ENCODE results near the gene JPH2.
"Not testable (repeated sequence)": the region's sequence is repeated elsewhere in the genome, so short reads cannot be mapped to it uniquely, and the experiment has no call there.

JPH2 gene

GRCh38 chr20:44211177-44212039 lies 24.4 kb upstream of the JPH2 start:
- DNase-seq = no peak

GRCh38 chr20:44210406-44211176 lies 23.6 kb upstream of the JPH2 start, which contains the start of gene OSER1:
OSER1 (minus strand) TSS chr20:44210771; CDS start chr20:44206957, 3,814 bp downstream.
- DNase-seq = peak; percentile 98

- no peak for DNase-seq
These were observed 22.9 kb upstream of the JPH2 start for GRCh38 chr20:44209686-44210405.

GRCh38 chr20:44208770-44209169 lies 21.8 kb upstream of the JPH2 start:
- DNase-seq = no peak

GRCh38 chr20:44208165-44208564 lies 21.2 kb upstream of the JPH2 start:
- no peak for DNase-seq

- no peak for DNase-seq
These were observed 20.2 kb upstream of the JPH2 start for GRCh38 chr20:44207126-44207723.

- DNase-seq = no peak
These were observed 19.1 kb upstream of the JPH2 start for GRCh38 chr20:44206132-44206531.

GRCh38 chr20:44204832-44205215 lies 17.8 kb upstream of the JPH2 start:
- no peak for DNase-seq

GRCh38 chr20:44204156-44204831 lies 17.3 kb upstream of the JPH2 start:
- no peak for DNase-seq

- DNase-seq = no peak
These were observed 16.2 kb upstream of the JPH2 start for GRCh38 chr20:44203161-44203560.

GRCh38 chr20:44200983-44201382 lies 14.0 kb upstream of the JPH2 start:
- no peak for DNase-seq

- DNase-seq = no peak
These were observed 13.4 kb upstream of the JPH2 start for GRCh38 chr20:44200371-44200770.

GRCh38 chr20:44199877-44200276 lies 12.9 kb upstream of the JPH2 start:
- no peak for DNase-seq

- no peak for DNase-seq
These were observed 11.9 kb upstream of the JPH2 start for GRCh38 chr20:44198872-44199271.

GRCh38 chr20:44196271-44196670 lies 9.3 kb upstream of the JPH2 start:
- DNase-seq = no peak

- no peak for DNase-seq
These were observed 8.6 kb upstream of the JPH2 start for GRCh38 chr20:44195605-44196004.

GRCh38 chr20:44193801-44194200 lies 6.8 kb upstream of the JPH2 start:
- DNase-seq = no peak

- DNase-seq = not testable (repeated sequence)
These were observed 4.7 kb upstream of the JPH2 start for GRCh38 chr20:44191640-44192039.

- DNase-seq = peak; percentile 55
These were observed 3.3 kb upstream of the JPH2 start for GRCh38 chr20:44190197-44190852.

GRCh38 chr20:44188752-44189151 lies 1.8 kb upstream of the JPH2 start:
- no peak for DNase-seq
